Measurements from ENCODE around the gene ATP11C.

ATP11C gene

DNA sequence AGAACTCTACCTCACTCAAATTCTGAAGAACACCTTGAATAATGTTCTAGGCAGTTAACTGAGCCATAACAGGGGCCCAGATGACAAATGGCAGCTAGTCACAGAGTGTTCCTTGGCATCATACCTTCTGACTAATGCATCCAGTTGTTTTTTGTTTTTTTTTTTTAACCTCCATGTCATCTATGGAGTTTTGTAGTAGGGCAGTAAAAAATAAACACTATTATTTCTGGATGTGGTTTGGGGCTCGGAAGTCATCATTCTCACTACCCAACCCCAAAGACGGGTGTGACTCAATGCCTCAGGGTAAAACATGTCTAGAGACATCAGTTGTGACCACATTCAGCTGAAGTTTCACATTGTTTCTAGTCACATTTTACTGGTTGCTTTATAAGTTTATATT lies 193.7 kb downstream of the ATP11C start:
- ATAC-seq (ENCODE audit: insufficient read depth, low read depth) = no peak
- H3K4me2 ChIP-seq (ENCODE audit: insufficient read depth, low read length) = no peak overlapping the region
- no peak for DNase-seq

DNA sequence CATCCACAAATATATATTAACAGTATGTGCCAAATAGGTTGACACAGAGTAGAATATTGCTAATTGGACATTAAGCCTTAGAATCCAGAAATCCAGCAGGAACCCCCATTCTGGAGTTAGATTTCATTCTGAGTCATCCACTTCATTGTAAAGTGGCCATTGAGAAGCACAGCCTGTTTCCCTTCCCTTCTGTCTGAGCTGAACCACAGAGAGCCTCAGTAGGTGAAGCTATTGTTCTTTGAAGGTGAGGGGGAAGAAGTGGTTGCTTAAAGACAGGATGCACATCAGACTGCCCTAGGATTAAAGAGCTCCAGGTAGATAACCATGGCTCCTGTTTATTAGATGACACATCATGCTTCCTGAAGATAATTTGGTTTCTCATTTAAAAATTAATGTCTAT lies 194.3 kb downstream of the ATP11C start:
- Histone ChIP-seq H3K4me2 (ENCODE audit: insufficient read depth, low read length) (no peak overlapping the region), H3K4me3 (ENCODE audit: low read depth in 1 of 2, low read length in 2 of 2) (no peak overlapping the region), H3K79me2 (ENCODE audit: insufficient read depth, low read length) (no peaks in the 10 kb centered on the region), H3K9ac (ENCODE audit: low read depth, low read length) (no peak overlapping the region), H3K4me1 (ENCODE audit: insufficient read depth, low read length) (no peaks in the 10 kb centered on the region), H4K20me1 (ENCODE audit: insufficient read depth, low read length) (no peaks in the 10 kb centered on the region), H3K27me3 (ENCODE audit: insufficient read depth, low read length, poor library complexity) (no peaks in the 10 kb centered on the region), H3K27ac (ENCODE audit: low read length) (no peak overlapping the region), H3K9me3 (ENCODE audit: insufficient read depth, low read length, severe bottlenecking) (no peaks in the 10 kb centered on the region), H3K36me3 (ENCODE audit: insufficient read depth, low read length) (peaks cover 13% of the 10 kb centered on the region; the same call in 1 of the 2 replicates), H2AFZ (ENCODE audit: low read depth, low read length) (no peak overlapping the region)
- ATAC-seq (ENCODE audit: insufficient read depth, low read depth) (no peak), DNase-seq (no peak)
- TF ChIP-seq EZH2 (IDR thresholded peaks at IDR 0.05; ENCODE audit: borderline replicate concordance, low read depth, low read length, severe bottlenecking) = no peak
- TF ChIP-seq, protein P1, sequence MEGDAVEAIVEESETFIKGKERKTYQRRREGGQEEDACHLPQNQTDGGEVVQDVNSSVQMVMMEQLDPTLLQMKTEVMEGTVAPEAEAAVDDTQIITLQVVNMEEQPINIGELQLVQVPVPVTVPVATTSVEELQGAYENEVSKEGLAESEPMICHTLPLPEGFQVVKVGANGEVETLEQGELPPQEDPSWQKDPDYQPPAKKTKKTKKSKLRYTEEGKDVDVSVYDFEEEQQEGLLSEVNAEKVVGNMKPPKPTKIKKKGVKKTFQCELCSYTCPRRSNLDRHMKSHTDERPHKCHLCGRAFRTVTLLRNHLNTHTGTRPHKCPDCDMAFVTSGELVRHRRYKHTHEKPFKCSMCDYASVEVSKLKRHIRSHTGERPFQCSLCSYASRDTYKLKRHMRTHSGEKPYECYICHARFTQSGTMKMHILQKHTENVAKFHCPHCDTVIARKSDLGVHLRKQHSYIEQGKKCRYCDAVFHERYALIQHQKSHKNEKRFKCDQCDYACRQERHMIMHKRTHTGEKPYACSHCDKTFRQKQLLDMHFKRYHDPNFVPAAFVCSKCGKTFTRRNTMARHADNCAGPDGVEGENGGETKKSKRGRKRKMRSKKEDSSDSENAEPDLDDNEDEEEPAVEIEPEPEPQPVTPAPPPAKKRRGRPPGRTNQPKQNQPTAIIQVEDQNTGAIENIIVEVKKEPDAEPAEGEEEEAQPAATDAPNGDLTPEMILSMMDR (IDR thresholded peaks at IDR 0.05; ENCODE audit: borderline replicate concordance, extremely low read depth, low read length, poor library complexity, severe bottlenecking) = no peak

More for the DNA sequence above, 193.7 kb downstream of the ATP11C start:
- H3K79me2 ChIP-seq (ENCODE audit: insufficient read depth, low read length) = no peaks in the 10 kb centered on the region
- H4K20me1 ChIP-seq (ENCODE audit: insufficient read depth, low read length) = no peaks in the 10 kb centered on the region
- H3K4me3 ChIP-seq (ENCODE audit: low read depth in 1 of 2, low read length in 2 of 2) = no peak overlapping the region
- H3K9ac ChIP-seq (ENCODE audit: low read depth, low read length) = no peak overlapping the region
- H3K4me1 ChIP-seq (ENCODE audit: insufficient read depth, low read length) = no peaks in the 10 kb centered on the region
- TF ChIP-seq EZH2 (IDR thresholded peaks at IDR 0.05; ENCODE audit: borderline replicate concordance, low read depth, low read length, severe bottlenecking) = no peak
- TF ChIP-seq, protein P1 (IDR thresholded peaks at IDR 0.05; ENCODE audit: borderline replicate concordance, extremely low read depth, low read length, poor library complexity, severe bottlenecking) = no peak
- no peaks in the 10 kb centered on the region for H3K27me3 ChIP-seq (ENCODE audit: insufficient read depth, low read length, poor library complexity)
- H2AFZ ChIP-seq (ENCODE audit: low read depth, low read length) = no peak overlapping the region
- H3K36me3 ChIP-seq (ENCODE audit: insufficient read depth, low read length) = peaks cover 13% of the 10 kb centered on the region; the same call in 1 of the 2 replicates
- H3K9me3 ChIP-seq (ENCODE audit: insufficient read depth, low read length, severe bottlenecking) = no peaks in the 10 kb centered on the region
- H3K27ac ChIP-seq (ENCODE audit: low read length) = no peak overlapping the region

DNA sequence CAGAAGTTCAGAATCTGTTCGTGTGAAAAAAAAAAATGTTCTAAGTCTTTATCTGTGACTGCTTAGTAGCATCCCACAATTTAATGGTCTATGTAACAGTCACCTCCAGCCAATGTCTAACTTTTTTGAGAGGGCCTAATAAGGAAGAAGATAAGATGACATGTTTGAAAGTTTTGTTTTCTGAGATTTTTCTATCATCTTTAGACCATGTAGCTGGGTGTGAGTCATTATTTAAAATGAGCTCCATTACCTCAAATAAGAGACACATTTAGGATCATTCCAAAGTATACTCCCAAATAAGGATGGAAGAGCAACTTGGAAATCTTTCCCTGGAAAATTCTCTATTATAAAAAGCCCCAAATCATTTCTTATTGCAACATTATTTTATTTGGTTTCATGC lies 196.7 kb downstream of the ATP11C start:
- TF ChIP-seq, protein P1 (IDR thresholded peaks at IDR 0.05; ENCODE audit: borderline replicate concordance, extremely low read depth, low read length, poor library complexity, severe bottlenecking) = no peak
- TF ChIP-seq EZH2 (IDR thresholded peaks at IDR 0.05; ENCODE audit: borderline replicate concordance, low read depth, low read length, severe bottlenecking) = no peak
- no peaks in the 10 kb centered on the region for H4K20me1 ChIP-seq (ENCODE audit: insufficient read depth, low read length)
- no peak for ATAC-seq (ENCODE audit: insufficient read depth, low read depth)

DNA sequence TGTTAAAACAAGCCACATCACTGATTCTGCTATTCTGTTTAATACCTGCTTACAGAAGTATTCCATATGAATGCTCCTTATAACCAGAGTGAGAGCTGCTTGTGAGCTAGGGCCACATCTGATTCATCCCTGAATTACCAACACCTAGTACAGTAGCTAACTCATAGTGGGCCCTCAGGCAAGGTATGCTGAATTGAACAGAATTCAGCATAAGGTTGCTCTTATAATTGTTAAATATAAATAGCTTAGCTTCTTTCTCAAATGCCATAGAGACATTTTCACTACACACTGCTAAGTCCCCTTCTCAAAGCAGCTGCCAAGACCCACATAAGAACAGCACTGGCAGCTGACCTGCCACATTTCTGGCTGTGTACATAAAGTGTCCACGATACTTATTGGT lies 197.9 kb downstream of the ATP11C start:
- Histone ChIP-seq H3K36me3 (ENCODE audit: insufficient read depth, low read length) (peaks cover 8% of the 10 kb centered on the region; the same call in 1 of the 2 replicates), H3K4me3 (ENCODE audit: low read depth in 1 of 2, low read length in 2 of 2) (no peak overlapping the region), H3K9me3 (ENCODE audit: insufficient read depth, low read length, severe bottlenecking) (no peaks in the 10 kb centered on the region), H3K27me3 (ENCODE audit: insufficient read depth, low read length, poor library complexity) (no peaks in the 10 kb centered on the region), H3K4me2 (ENCODE audit: insufficient read depth, low read length) (no peak overlapping the region), H3K9ac (ENCODE audit: low read depth, low read length) (no peak overlapping the region), H3K79me2 (ENCODE audit: insufficient read depth, low read length) (no peaks in the 10 kb centered on the region), H3K27ac (ENCODE audit: low read length) (no peak overlapping the region), H3K4me1 (ENCODE audit: insufficient read depth, low read length) (no peaks in the 10 kb centered on the region), H2AFZ (ENCODE audit: low read depth, low read length) (no peak overlapping the region), H4K20me1 (ENCODE audit: insufficient read depth, low read length) (no peaks in the 10 kb centered on the region)
- no peak for TF ChIP-seq EZH2 (IDR thresholded peaks at IDR 0.05; ENCODE audit: borderline replicate concordance, low read depth, low read length, severe bottlenecking)
- TF ChIP-seq, protein P1 (IDR thresholded peaks at IDR 0.05; ENCODE audit: borderline replicate concordance, extremely low read depth, low read length, poor library complexity, severe bottlenecking) = no peak
- ATAC-seq (ENCODE audit: insufficient read depth, low read depth) (no peak), DNase-seq (no peak)

More for the DNA sequence above, 196.7 kb downstream of the ATP11C start:
- Histone ChIP-seq H3K27me3 (ENCODE audit: insufficient read depth, low read length, poor library complexity) (no peaks in the 10 kb centered on the region), H3K4me3 (ENCODE audit: low read depth in 1 of 2, low read length in 2 of 2) (no peak overlapping the region), H3K9ac (ENCODE audit: low read depth, low read length) (no peak overlapping the region), H3K4me1 (ENCODE audit: insufficient read depth, low read length) (no peaks in the 10 kb centered on the region), H2AFZ (ENCODE audit: low read depth, low read length) (no peak overlapping the region), H3K4me2 (ENCODE audit: insufficient read depth, low read length) (no peak overlapping the region), H3K36me3 (ENCODE audit: insufficient read depth, low read length) (peaks cover 11% of the 10 kb centered on the region; the same call in 1 of the 2 replicates), H3K27ac (ENCODE audit: low read length) (no peak overlapping the region), H3K9me3 (ENCODE audit: insufficient read depth, low read length, severe bottlenecking) (no peaks in the 10 kb centered on the region), H3K79me2 (ENCODE audit: insufficient read depth, low read length) (no peaks in the 10 kb centered on the region)
- DNase-seq = no peak

Measured in DND-41 (cell line).